Neutrophil (primary cell): ENCODE measurements around the gene MARVELD1.

Experiments used
- H3K27ac ChIP-seq: fragments of 200-600 bp; sonication (generic); 2 replicates; pipeline ENCODE4 v1.5.1; 2016; ENCODE audit warnings: mild to moderate bottlenecking, moderate library complexity
- H3K27me3 ChIP-seq: fragments of 200-600 bp; sonication (generic); 2 replicates; pipeline ENCODE4 v1.6.0; 2016; ENCODE audit warnings: mild to moderate bottlenecking
- H3K36me3 ChIP-seq: fragments of 200-600 bp; sonication (generic); 2 replicates; pipeline ENCODE4 v1.5.1; 2017
- H3K4me1 ChIP-seq, 2 experiments: fragments of 200-600 bp in 1 of 2; sonication (generic) in 1 of 2; 1 replicate in 1 of 2; 2 replicates in 1 of 2; pipeline versions ENCODE4 v1.5.1 to v1.6.1; 2013 to 2016; ENCODE audit warnings: low read depth in 1 of 2, low read length in 1 of 2, mild to moderate bottlenecking in 1 of 2, moderate library complexity in 1 of 2; ENCODE audit not compliant: control insufficient read depth in 1 of 2, insufficient read depth in 1 of 2
- H3K4me3 ChIP-seq, 2 experiments: fragments of 200-600 bp in 1 of 2; sonication (generic) in 1 of 2; 1 replicate in 1 of 2; 2 replicates in 1 of 2; pipeline ENCODE4 v1.5.1; 2013 to 2016; ENCODE audit warnings: low read depth in 1 of 2, low read length in 1 of 2, mild to moderate bottlenecking in 1 of 2, moderate library complexity in 1 of 2
- H3K9me3 ChIP-seq: fragments of 200-600 bp; sonication (generic); 2 replicates; pipeline ENCODE4 v1.5.1; 2016
- TF ChIP-seq, protein P1 (sequence below): fragments of 200-600 bp; sonication (generic); IDR thresholded peaks from 2 replicates; pipeline ENCODE4 v1.5.1; 2016; ENCODE audit warnings: antibody characterized with exemption

MARVELD1 gene

DNA sequence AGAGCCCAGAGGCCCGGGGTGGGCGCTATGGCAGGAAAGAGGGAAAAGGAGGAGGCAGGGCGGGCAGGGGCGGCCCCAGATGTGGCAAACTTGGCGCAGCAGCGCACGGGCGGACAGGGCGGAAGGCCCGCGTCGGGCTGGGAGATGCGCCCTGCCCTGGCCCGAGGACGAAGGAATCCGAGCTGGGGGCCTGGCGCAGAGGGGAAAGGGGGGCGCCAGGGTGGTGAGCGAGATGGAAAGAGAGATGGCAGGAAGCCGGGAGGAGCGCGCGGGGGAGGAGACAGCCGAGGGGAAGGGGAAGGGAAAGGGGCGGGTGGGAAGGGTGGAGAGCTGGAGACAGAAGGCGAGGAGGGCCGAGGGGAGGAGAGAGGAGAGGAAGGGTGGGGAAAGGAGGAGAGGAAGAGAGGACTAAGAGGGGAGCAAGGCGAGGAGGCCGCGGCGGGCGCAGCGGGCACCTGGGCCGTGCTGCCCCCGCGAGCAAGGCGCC is at the start of gene MARVELD1:
Gene MARVELD1 (plus strand): TSS at position 392 of the 487 bp plus-strand sequence. CDS start 147 bp downstream, outside the sequence.
- Histone ChIP-seq H3K36me3 (no peaks in the 10 kb centered on the region), H3K27me3 (peaks cover 28% of the 10 kb centered on the region), H3K4me1 (peaks cover 28 to 30% of the 10 kb centered on the region in 2 experiments), H3K4me3 (peak within 1 kb of the TSS; percentile 63 to 69), H3K27ac (no peak within 1 kb of the TSS), H3K9me3 (no peaks in the 10 kb centered on the region)
- TF ChIP-seq, protein P1, sequence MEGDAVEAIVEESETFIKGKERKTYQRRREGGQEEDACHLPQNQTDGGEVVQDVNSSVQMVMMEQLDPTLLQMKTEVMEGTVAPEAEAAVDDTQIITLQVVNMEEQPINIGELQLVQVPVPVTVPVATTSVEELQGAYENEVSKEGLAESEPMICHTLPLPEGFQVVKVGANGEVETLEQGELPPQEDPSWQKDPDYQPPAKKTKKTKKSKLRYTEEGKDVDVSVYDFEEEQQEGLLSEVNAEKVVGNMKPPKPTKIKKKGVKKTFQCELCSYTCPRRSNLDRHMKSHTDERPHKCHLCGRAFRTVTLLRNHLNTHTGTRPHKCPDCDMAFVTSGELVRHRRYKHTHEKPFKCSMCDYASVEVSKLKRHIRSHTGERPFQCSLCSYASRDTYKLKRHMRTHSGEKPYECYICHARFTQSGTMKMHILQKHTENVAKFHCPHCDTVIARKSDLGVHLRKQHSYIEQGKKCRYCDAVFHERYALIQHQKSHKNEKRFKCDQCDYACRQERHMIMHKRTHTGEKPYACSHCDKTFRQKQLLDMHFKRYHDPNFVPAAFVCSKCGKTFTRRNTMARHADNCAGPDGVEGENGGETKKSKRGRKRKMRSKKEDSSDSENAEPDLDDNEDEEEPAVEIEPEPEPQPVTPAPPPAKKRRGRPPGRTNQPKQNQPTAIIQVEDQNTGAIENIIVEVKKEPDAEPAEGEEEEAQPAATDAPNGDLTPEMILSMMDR: no peak

DNA sequence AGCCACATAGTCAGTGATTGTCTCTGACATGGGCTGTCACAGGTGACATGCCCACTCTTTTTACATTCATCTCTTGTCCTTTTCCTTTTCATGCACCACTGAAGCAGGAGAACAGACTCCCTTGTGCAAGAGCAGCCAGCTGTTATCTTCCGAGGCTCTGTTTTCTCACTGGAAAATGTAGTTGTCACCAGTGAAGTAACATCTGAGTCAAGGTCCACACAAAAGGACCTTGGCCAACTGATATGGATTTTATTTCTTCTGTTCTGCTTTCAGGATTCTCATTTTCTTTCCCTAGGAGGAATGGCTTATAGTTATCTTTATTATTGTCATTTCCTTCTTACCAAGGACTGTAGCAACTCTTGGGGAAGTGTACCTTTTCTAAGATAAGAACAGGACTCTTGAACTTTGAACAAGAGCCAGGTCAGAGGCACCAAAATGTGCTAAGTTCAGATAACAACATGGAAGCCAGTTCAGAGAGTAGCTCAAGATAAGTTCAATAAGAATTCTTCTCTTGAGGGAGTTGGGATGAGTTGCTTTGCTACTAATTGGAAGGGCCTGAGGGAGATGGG is 49.2 kb upstream of the MARVELD1 start:
- no peaks in the 10 kb centered on the region for H3K36me3 ChIP-seq
- H3K27ac ChIP-seq: no peak overlapping the region

DNA sequence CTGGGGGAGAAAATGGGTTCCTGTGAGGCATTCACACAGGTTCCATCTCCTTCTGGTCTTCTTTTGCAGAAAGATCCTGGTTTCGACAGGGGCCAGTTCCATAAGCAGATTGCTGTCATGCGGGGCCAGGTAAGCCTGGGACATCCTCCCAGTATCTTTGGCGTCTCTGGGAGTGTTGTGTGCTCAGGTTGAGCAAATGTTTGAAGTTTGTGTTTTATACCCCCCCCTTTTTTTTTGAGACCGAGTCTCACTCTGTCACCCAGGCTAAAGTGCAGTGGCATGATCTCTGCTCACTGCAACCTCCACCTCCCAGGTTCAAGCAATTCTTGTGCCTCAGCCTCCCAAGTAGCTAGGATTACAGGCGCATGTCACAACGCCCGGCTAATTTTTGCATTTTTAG is 46.5 kb upstream of the MARVELD1 start:
- Histone ChIP-seq H3K4me3 (no peak overlapping the region), H3K9me3 (no peaks in the 10 kb centered on the region), H3K27ac (no peak overlapping the region), H3K27me3 (no peaks in the 10 kb centered on the region), H3K4me1 (no peaks in the 10 kb centered on the region), H3K36me3 (no peaks in the 10 kb centered on the region)
- TF ChIP-seq, protein P1: no peak

More for the DNA sequence above, 49.2 kb upstream of the MARVELD1 start:
- Histone ChIP-seq H3K4me3 (no peak overlapping the region), H3K4me1 (no peaks in the 10 kb centered on the region), H3K9me3 (no peaks in the 10 kb centered on the region), H3K27me3 (no peaks in the 10 kb centered on the region)
- TF ChIP-seq, protein P1: no peak

DNA sequence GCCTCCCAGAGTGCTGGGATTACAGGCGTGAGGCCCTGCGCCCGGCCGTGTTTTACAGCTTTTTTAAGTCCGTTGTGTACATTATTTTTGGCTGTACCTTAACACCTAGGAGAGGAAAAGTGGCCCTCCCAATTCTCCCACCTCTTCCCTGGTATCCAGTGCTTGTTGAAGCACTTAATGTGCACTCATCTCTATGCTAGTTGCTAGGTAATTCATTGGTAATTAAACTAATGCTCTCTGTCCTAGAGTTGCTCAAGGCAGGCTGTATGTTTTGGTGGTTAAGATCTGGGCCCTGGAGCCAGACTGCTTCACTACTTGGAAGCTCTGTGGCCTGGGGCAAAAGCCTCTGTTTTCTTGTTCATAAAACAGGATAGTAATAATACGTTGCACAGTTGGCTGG is 46.1 kb upstream of the MARVELD1 start:
- Histone ChIP-seq H3K4me3 (no peak overlapping the region), H3K9me3 (no peaks in the 10 kb centered on the region), H3K27ac (no peak overlapping the region), H3K36me3 (no peaks in the 10 kb centered on the region), H3K4me1 (no peaks in the 10 kb centered on the region), H3K27me3 (no peaks in the 10 kb centered on the region)
- TF ChIP-seq, protein P1: no peak

DNA sequence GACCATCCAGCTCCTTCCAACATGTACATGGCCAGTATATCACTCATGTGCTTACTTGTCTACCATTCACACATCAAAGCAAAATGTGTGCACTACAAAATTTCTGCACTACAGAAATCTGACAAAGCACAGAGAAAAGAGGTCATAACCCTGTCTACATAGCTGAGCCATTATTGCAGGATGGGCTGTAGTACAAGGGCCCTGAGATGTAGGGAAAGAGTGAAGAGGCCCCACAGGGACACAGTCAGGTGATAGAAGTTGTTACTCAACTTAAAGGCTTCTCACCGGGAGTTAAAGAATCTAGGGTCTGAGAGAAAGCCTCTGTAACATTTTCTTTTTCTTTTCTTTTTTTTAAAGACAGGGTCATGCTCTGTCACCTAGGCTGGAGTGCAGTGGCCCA is 44.0 kb upstream of the MARVELD1 start:
- H3K36me3 ChIP-seq: no peaks in the 10 kb centered on the region
- no peaks in the 10 kb centered on the region for H3K4me1 ChIP-seq
- TF ChIP-seq, protein P1: no peak
- no peak overlapping the region for H3K27ac ChIP-seq
- H3K9me3 ChIP-seq: no peaks in the 10 kb centered on the region
- no peak overlapping the region for H3K4me3 ChIP-seq
- no peaks in the 10 kb centered on the region for H3K27me3 ChIP-seq
